Body of pancreas (tissue), 4 donors: Measurements from ENCODE around the gene TMEM106A. TPM values are rescaled to one million over a fixed set of nuclear protein-coding genes. Genes with fewer than 3 reads are reported as not detected.
"Not testable (repeated sequence)": the region's sequence is repeated elsewhere in the genome, so short reads cannot be mapped to it uniquely, and the experiment has no call there.

Experiments
- ATAC-seq: fragments of 150-250 bp; one replicate; pipeline ENCODE4 v1.9.1; 2016
- DNase-seq, 4 donors: peaks; one replicate each; pipeline ENCODE4 v3.0.0-alpha.2; 2019
- H3K27ac ChIP-seq, 4 donors: fragments of 200-600 bp; sonication (generic); 1 replicate in 3 of 4; 2 replicates in 1 of 4; pipeline versions ENCODE4 v1.5.1 to v1.6.1; 2016 to 2019; ENCODE audit warnings: mild to moderate bottlenecking in 1 of 4, mixed read lengths in 1 of 4, moderate library complexity in 1 of 4
- H3K27me3 ChIP-seq, 2 donors: fragments of 200-600 bp; sonication (generic); one replicate each; pipeline ENCODE4 v1.6.0; 2016; ENCODE audit warnings: mild to moderate bottlenecking in 1 of 2
- H3K36me3 ChIP-seq, 2 donors: fragments of 200-600 bp; sonication (generic); replicated peaks in 1 of 2; 2 replicates each; pipeline ENCODE4 v1.5.1; 2016; ENCODE audit warnings: low read depth in 2 of 2; ENCODE audit not compliant: insufficient read depth in 1 of 2
- H3K4me1 ChIP-seq: fragments of 200-600 bp; sonication (generic); one replicate; pipeline ENCODE4 v1.6.0; 2016
- H3K4me3 ChIP-seq, 2 donors: fragments of 200-600 bp; sonication (generic); 1 replicate in 1 of 2; 2 replicates in 1 of 2; pipeline ENCODE4 v1.5.1; 2016 to 2019
- H3K9me3 ChIP-seq, 3 donors: fragments of 200-600 bp; sonication (generic); 1 replicate in 2 of 3; 2 replicates in 1 of 3; pipeline ENCODE4 v1.5.1; 2016
- POLR2A ChIP-seq, 3 donors: fragments of 450-650 bp; IDR thresholded peaks; one replicate each; pipeline ENCODE4 v1.6.1; 2016; ENCODE audit warnings: antibody characterized with exemption in 3 of 3, mild to moderate bottlenecking in 2 of 3
- WGBS, 2 donors: methylation state at CpG; one replicate each; pipeline ENCODE4 v1.1.5; 2017; 5-methylcytosine and 5-hydroxymethylcytosine counted together
- intact Hi-C: fragments of 100-400 bp; cut with DNase I; formaldehyde crosslinking; loops from one replicate; pipeline ENCODE4 v1.15.1; 2023
- total RNA-seq, 2 donors: library from RNA; depleted of rRNA; stranded (reverse); fragments of >200 nt; gene quantifications; one replicate each; pipeline ENCODE4 v1.1.0, GENCODE V29; 2016
- TF ChIP-seq, protein P1 (sequence below), 7 experiments: fragments of 450-650 bp in 4 of 7; fragments of 200-600 bp in 3 of 7; sonication (generic) in 3 of 7; IDR thresholded peaks; one replicate each; pipeline ENCODE4 v1.5.1; 2016 to 2019; ENCODE audit warnings: antibody characterized with exemption in 7 of 7

The TMEM106A gene
- total RNA-seq, 2 donors from 2014 or later = 4.9 to 6.9 TPM

GRCh38 chr17:43219746-43220380, 8.2 kb downstream of the TMEM106A start:
- Histone ChIP-seq H3K27me3 (no peaks in the 10 kb centered on the region), H3K4me1 (peaks cover 21% of the 10 kb centered on the region), H3K36me3 (no peaks in the 10 kb centered on the region), H3K4me3 (no peak overlapping the region), H3K9me3 (no peaks in the 10 kb centered on the region), H3K27ac (no peak overlapping the region)
- ATAC-seq (no peak), DNase-seq (no peak)
- TF ChIP-seq, protein P1, sequence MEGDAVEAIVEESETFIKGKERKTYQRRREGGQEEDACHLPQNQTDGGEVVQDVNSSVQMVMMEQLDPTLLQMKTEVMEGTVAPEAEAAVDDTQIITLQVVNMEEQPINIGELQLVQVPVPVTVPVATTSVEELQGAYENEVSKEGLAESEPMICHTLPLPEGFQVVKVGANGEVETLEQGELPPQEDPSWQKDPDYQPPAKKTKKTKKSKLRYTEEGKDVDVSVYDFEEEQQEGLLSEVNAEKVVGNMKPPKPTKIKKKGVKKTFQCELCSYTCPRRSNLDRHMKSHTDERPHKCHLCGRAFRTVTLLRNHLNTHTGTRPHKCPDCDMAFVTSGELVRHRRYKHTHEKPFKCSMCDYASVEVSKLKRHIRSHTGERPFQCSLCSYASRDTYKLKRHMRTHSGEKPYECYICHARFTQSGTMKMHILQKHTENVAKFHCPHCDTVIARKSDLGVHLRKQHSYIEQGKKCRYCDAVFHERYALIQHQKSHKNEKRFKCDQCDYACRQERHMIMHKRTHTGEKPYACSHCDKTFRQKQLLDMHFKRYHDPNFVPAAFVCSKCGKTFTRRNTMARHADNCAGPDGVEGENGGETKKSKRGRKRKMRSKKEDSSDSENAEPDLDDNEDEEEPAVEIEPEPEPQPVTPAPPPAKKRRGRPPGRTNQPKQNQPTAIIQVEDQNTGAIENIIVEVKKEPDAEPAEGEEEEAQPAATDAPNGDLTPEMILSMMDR (IDR thresholded peaks at IDR 0.05) = no peak
- no peak for TF ChIP-seq POLR2A (IDR thresholded peaks at IDR 0.05)
- intact Hi-C loops = loop anchor here (10.0 kb wide), 1 partner anchor 115 kb away; no protein-coding TSS in a partner anchor
- 74 to 81% methylated on average over 8 of the region's 8 CpGs for WGBS, 2 donors

DNA sequence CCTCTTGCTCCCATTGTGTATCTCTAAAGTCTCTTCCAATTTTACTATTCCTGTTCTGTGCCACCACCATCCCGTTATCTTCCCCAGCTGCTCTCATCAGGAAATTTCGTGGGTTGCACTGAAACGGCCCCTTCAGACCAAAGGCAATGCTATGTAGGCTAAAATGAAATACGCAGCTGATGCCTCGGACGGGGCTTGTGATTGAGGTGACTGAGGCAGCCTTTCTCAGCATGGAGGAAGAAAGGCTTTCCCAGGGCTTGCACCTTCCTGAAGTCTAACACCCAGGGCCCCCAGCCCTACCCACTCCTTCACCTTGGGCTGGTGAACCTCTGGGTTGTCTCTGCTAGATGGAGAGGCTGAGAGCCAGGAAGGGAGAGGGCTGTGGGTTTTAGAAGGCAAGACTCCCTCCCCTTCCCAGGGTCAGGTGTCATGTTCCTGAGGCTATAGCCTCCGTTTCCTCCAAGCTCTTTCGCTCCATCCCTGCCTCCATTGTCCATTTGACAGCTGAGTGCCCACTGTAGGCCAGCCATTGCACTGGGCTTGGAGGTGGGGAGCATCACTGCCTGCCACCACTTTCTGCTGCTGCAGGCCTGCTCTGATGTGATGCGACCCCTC, 8.9 kb downstream of the TMEM106A start:
- DNase-seq (no peak), ATAC-seq (no peak)
- Histone ChIP-seq H3K4me1 (peaks cover 18% of the 10 kb centered on the region), H3K9me3 (no peaks in the 10 kb centered on the region), H3K27me3 (no peaks in the 10 kb centered on the region), H3K27ac (no peak overlapping the region), H3K36me3 (no peaks in the 10 kb centered on the region), H3K4me3 (no peak overlapping the region)
- 85 to 88% methylated on average over 9 of the region's 9 CpGs for WGBS, 2 donors
- TF ChIP-seq, protein P1 (IDR thresholded peaks at IDR 0.05) = no peak
- TF ChIP-seq POLR2A (IDR thresholded peaks at IDR 0.05) = no peak
- intact Hi-C loops = loop anchor here (10.0 kb wide), 1 partner anchor 114 kb away; no protein-coding TSS in a partner anchor

- ATAC-seq (no peak), DNase-seq (peak in 1 of 4 donors; percentile 7)
- whole genome bisulfite sequencing, 2 donors = 89 to 90% methylated on average over 3 to 7 of the region's 7 CpGs
- intact Hi-C loops = loop anchor here (10.0 kb wide), 1 partner anchor 111 kb away; no protein-coding TSS in a partner anchor
- Histone ChIP-seq H3K36me3 (no peaks in the 10 kb centered on the region), H3K27ac (no peak overlapping the region), H3K4me3 (no peak overlapping the region), H3K9me3 (no peaks in the 10 kb centered on the region), H3K27me3 (no peaks in the 10 kb centered on the region), H3K4me1 (no peaks in the 10 kb centered on the region)
- TF ChIP-seq POLR2A (IDR thresholded peaks at IDR 0.05) = no peak
- TF ChIP-seq, protein P1 (IDR thresholded peaks at IDR 0.05) = no peak
Measured at GRCh38 chr17:43224146-43224705, 12.6 kb downstream of the TMEM106A start.

GRCh38 chr17:43226393-43226792, 14.7 kb downstream of the TMEM106A start:
- no peak overlapping the region for H3K4me3 ChIP-seq
- no peaks in the 10 kb centered on the region for H3K27me3 ChIP-seq
- WGBS, 2 donors = 90 to 96% methylated on average over 7 of the region's 7 CpGs

GRCh38 chr17:43228020-43228782, 16.5 kb downstream of the TMEM106A start, which contains the start of gene CCDC200:
CCDC200 (minus strand) TSS chr17:43228623; CDS start chr17:43228554, 69 bp downstream.
- H3K27ac ChIP-seq, ATAC-seq, H3K9me3 ChIP-seq, H3K27me3 ChIP-seq, H3K4me1 ChIP-seq, H3K36me3 ChIP-seq, DNase-seq, H3K4me3 ChIP-seq: not testable (repeated sequence)
- intact Hi-C loops = loop anchor here (10.0 kb wide), 1 partner anchor 107 kb away; no protein-coding TSS in a partner anchor
- no CpG with 5 or more reads among the region's 7 CpGs for WGBS, 2 donors

More at GRCh38 chr17:43226393-43226792, 14.7 kb downstream of the TMEM106A start:
- intact Hi-C loops = loop anchor here (10.0 kb wide), 1 partner anchor 108 kb away; no protein-coding TSS in a partner anchor
- DNase-seq (peak in 1 of 4 donors; percentile 0), ATAC-seq (no peak)
- H3K36me3 ChIP-seq = no peaks in the 10 kb centered on the region
- H3K9me3 ChIP-seq = no peaks in the 10 kb centered on the region
- no peak overlapping the region for H3K27ac ChIP-seq
- TF ChIP-seq, protein P1 (IDR thresholded peaks at IDR 0.05) = no peak
- no peak for TF ChIP-seq POLR2A (IDR thresholded peaks at IDR 0.05)
- H3K4me1 ChIP-seq = no peaks in the 10 kb centered on the region
